ENCODE measurements around the gene PDCD11.

Gene PDCD11

DNA sequence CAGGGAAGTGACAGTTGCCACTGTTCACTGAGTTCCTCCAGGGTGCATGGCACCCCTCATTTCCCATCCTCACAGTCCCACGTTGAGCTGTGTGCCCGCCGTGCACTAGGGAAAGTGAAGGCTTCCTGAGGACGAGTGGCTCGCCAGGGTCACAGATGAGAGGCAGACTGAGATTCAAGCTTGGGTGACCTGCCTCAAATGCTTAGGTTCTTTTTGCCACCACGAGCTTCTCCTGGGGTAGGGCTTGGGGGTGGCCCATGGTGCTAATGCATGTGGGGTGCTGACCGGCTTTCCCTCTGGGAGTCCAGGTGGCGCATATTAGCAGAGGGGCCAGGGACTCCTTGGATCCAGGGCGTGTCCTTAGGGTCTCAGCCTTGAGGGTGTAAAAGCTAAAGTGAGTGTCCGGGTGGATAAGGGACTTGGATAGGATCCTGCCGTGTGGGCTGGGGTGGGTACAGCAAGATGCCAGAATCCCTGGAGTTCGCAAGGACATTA lies 53.8 kb downstream of the PDCD11 start:
- no peak for DNase-seq

DNA sequence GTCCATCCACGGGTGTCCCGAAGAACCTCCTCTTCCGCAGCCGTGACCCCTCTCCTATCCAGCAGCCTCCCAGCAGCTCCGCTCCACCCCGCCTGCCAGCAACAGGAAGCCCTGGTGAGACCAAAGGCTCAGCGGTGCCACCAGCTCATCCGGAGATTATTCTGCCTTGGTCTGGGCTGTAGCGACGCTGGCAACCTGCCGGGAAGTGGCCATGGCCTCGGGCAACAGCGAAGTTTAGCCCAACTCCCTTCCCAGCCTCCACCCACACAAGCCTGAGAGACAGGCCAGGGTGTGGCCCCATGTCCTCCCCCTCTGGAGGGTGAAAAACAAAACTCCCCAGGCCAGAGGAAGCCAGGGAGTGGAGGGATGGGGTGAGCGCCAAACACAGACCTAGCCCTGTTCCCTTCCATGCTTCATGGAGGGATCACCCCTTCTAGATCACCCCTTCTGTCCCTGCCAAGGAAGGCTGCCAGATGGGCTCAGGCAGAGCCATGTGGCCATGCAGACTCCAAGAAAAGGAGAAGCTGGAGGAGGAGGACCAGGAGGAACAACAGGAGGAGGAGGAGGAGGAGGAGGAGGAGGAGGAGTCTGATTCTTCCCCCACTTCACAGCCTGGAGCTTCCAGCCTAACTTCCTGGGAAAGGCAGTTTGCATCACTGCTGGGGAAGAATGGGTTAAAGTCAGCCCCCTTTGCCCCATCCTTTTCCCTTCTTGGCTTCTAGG lies 54.8 kb downstream of the PDCD11 start:
- peak; percentile 55 to 87 (median 80) for DNase-seq

DNA sequence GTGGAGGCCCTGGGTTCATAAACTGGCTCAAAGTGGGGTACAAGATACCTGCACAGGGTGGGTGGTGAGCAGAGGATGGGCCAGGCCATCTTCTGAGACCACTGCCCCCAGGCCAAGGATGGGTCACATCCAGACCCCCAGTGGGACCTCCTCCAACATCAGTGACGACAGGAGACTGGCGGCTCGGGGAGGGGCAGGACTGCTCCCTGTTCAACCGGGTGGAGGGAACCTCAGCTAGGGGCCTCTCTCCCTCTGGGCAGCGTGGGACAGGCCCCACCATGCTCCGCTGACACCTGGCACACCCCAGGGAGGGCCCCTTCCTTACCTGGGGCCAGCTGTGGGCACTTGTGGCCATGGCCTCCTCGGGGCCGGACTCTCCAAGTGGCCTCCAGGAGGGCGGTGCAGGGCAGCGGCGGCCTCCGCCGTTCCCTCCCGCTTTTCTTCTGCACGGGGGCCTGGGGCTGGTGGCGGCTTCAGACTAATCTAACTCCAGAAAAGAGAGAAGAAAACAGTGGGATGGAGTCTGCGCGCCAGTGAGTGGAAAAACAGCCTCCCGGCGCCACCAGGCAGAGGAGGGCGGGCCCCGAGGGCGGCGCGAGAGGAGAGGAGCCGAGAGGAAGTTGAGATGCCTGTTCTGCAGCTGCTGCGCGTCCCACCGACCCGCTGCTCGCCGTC lies 55.5 kb downstream of the PDCD11 start, which contains the start of gene CALHM2:
TSS of gene CALHM2 (minus strand) at position 540 of the 675 bp plus-strand sequence. CDS start 2,429 bp downstream, outside the sequence.
- peak; percentile 72 to 91 (median 84) for DNase-seq

DNA sequence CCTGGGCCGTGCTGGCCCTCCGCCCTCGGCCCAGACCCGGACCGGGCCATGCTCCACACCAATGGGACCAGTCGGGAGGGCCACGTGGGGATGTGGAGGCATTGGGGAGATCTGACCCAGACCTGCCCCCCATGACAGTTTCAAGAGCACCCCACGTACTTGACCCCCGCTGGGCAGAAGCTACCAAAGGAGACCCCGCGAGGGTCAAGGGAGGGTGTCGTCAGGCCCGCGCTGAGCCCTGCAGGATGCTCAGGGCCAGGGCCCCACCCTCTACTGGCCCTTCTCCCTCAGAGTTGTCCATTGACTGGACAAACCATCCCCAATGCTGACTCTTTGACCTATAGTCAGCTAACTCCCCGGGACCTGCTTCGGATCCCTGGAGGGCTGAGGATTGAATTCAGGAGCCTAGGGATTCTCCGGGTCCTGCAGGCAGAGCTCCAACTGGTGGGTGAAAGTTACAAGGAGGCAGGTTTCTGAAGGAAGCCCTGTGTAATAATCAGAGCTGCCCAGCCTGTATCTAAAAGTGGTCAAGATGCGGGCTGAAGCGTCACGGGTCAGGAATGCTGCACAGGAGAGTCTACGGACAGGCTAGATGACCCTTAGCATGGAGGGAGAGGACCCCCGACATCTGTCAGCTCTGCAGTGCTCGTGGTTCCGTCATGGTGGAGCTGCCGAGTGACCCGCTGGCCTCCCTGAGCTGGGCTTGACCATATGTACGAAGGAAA lies 56.2 kb downstream of the PDCD11 start:
- DNase-seq = no peak

DNA sequence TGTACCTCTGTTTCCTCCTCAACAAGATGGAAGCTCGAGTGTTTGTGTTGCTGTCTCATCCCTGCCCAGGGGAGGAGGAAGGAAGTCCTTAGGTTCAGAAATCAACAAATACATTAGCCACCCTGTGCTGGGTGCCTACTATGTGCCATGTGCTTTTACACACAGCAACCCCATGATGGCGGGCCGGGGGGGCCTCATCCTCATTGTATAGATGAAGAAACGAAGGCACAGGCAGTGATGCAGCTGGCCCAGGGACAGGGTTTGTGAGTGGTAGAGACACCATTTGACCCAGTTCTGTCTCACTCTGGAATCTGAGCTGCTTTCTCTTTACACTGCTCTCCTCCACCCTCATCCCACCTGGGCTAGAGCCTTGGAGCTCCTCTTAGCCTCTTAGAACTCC lies 57.6 kb downstream of the PDCD11 start:
- DNase-seq = no peak

DNA sequence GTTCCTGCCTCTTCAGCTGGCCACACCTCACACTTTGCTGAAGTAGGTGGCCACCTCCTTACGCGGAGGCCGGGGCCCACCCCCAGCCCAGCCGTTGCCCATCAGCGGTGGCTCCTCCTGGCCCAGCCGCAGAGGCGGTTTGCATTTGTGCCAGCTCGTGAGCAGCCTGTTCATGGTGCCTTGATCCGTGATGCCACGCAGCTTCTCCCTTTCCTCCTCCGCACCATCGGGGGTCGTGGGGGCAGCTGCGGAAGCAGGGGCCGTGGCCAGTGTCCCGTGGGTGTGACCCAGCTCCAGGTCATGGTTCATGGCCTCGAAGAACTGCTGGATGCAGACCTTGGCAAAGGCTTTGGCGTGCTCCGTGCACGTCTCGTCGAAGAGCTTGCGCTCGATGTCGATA lies 58.8 kb downstream of the PDCD11 start:
- DNase-seq = no peak

DNA sequence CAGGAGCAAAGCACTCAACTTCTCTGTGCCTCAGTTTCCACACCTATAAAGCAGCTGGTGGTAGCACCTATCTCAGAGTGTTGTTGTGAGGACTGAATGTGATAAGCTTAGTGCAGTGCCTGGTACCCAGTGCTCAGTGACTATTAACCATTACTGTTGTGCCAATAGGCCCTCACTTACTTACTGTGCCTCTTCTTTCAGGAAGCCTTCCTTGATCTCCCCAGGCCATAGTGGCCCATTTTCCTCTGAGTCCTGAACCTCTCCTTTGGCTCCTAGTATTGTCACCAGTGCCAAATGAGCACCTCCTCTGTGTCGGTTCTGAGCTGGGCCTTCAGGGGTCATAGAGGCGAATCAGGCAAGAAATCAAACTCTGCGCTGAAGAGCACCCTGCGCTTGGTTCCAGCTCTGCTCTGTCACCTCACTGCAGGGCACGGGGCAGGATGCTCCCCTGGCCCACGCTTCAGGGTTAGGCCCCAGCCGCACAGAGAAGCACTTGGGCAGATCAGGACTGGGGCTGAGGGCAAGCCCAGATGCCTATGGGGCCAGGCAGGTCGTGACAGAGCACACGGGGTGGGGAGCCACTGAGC lies 59.7 kb downstream of the PDCD11 start:
- DNase-seq = no peak

DNA sequence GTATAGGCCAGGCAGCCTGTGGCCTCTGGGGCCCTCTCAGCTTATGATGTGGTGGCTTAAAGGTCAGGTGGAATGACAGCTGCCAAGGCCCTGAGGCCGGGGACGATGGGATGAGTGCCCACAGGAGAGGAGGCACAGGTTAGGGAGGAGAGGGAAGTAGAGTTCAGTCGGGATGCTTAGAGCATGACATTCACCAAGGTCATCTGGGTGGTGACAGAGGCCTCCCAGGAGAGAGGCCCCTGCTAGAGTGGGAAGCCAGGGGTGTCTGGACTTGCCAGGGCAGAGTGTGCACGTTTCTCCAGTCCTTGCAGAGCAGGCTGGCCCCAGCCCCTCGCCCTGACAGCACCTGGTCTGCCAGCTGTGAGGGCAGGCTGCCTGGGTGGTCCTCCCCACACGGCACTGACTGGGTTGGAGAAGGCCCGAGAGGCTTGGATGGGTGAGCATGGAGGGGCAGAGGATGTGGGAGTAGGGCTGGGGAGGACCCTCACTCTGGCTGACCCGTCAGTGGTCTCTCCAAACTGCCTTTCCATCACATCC lies 60.8 kb downstream of the PDCD11 start:
- DNase-seq = no peak

DNA sequence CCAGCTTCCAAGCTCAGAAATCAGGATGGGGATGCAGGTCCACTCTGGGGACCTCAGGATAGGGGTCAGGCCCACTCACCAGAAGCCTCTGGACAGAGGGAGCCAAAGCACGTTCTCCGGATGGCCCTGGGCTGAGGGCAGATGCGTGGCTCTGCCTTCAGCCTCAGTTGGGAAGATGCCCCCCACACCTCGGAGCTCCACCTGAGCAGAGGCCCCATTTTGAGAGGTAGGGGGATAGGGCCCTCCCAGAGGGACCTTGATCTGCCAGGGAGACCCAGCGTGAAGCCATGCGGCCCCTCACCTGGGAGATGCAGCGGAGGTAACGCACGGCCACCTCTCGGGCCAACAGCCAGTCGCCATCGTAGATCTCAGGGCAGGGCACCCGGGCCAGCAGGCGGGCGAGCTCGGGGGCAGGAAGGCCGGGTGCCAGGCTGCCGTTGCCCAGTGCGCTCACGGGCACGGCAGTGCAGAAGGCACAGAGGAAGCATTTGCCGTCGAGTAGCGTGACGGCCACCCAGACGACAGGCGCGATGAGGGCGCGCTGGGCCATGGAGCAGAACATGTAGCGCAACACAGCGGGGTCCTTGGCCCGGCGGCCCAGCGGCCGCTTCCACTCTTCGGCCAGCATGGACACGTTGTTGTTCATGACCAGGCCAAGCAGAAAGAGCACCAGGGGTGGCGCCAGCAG lies 61.6 kb downstream of the PDCD11 start:
- DNase-seq = no peak

DNA sequence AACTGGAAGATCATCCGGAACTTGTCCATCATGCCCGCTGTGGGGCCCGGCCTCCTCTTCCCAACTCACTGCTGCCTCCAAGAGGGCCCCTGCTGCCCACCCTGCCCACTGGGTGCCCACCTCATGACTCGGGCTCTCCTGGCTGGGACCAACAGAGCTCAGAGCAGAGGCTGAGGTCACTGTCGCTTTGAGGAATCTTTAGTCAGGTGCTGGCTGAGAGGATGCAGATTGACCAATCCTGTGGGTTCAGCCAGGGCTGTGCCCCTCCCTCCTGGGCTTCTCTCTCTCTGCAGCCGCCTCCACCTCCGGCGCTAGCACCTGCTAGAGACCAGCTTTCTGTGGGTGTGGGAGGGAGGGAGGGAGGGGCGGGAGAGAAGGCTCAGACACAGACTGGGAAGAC lies 62.3 kb downstream of the PDCD11 start, which contains the start of gene CALHM1:
TSS of gene CALHM1 (minus strand) at position 181 of the 400 bp plus-strand sequence. CDS start at position 32, 149 bp downstream.
- peak; percentile 50 to 85 (median 74) for DNase-seq

DNA sequence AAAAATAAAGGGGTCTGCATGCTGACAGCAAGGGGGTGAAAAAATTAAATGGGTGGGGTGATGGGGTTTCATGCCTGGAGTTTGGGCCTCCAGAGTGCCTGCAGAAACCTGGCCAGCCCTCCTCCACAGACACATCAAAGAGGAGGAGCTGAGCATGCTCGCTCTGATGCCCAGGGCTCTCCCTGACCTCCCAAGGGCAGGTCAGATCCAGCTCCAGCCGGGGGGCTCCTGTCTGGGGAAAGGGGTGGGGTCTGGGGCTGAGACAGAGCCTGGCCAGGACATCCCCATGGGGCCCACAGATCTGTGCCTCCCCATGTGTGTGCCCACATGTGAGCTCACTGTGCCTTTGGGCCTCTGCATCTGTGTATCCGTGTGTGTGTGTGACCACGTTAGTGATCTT lies 63.2 kb downstream of the PDCD11 start:
- no peak for DNase-seq

DNA sequence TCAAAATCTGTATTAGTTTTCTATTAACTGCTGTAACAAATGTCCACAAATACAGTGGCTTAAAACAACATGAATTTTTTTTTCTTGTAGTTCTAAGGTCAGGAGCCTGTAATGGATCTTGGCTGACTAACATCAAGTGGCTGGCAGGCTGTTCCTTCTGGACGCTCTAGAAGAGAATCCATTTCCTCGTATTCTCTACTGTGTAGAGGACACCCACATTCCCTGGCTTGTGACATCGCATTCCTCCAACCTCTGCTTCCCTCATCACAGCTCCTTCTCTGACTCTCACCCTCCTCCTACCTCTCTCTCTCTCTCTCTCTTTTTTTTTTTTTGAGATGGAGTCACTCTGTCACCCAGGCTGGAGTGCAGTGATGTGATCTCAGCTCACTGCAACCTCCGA lies 67.1 kb downstream of the PDCD11 start:
- peak; percentile 64 to 89 (median 80) for DNase-seq

DNA sequence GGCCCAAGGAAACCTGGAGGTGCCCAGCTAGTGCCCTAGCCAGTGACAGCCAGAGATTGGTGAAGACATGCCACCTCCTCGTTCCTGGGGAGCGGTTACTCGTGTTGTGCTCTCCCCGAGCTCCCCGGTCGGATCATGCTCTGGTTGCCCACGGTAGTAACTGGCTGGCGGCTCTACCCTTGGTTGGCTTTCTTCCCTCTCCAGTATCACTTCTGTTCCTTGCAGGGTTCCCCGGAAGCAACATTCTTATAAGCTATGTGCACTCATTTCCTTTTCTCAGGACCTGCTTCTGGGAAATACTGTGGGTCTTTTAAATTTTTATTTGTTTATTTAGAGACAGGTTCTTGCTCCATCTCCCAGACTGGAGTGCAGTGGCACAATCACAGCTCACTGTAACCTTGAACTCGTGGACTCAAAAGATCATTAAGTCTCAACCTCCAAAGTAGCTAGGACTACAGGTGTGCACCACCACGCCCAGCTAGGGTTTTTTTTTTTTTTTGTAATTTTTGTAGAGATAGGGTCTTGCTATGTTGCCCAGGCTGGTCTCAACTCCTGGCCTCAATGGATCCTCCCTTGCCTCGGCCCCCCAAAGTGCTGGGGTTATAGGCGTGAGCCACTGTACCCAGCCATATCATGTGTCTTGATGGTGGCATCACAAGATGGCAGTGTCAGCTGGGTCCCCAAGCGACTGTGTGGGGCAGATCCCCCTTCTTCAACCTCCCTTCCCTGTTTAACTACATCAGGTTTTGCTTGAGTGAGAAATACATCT lies 69.2 kb downstream of the PDCD11 start:
- peak; percentile 53 to 81 (median 74) for DNase-seq

DNA sequence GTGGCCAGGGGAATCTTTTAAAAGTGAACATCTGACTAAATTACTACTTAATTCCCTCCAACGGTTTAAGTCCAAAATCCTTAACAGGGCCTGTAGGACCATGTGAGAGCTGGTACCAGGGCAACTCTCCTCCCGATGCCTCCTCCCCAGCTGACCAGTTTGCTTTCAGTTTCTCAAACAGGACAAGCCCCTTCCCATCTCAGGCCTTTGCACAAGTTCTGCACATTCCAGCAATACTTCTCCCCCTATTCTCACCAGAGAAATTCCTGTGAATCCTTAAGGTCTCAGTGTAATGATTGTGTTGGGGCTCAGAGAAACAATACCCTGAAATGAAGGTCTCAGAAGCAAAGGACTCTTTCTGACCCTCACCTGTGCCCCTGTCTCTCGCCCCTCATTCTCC lies 70.3 kb downstream of the PDCD11 start:
- no peak for DNase-seq

DNA sequence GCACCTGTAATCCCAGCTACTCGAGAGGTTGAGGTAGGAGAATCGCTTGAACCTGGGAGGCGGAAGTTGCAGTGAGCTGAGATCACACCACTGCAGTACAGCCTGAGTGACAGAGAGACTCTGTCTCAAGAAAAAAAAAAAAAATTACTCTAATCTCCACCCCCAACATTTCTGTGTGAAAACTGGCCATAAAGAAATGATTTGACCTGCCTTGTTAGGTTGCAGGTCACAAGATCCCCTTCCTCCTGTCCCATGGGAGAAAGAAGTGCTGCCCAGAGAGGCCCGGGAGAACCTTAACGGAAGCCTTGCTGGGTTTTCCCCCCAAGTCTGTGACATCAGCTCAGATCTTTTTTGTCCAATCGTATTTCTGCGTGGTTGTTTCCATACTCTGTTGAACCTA lies 71.0 kb downstream of the PDCD11 start:
- DNase-seq = peak in 3 of 4 experiments; percentile 37 to 49 (median 49)

DNA sequence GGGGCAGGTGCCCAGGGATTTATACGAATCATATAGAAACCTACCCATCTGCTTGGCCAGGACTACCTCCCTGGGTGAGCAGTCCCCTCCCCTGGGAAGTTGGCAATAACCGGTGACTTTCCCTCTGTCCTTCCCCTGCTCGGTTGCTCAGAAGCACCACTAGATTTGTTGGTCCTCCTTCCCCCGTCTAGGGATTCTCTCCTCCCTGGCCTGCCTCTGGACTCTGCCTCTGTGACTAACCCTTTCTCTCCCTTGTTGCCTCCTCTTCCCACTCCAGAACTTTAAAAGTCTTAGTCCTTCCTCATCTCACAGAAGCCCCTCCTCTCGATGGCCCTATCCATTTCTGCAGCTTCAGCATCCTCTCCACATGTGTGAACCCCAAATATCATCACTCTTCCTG lies 72.8 kb downstream of the PDCD11 start:
- DNase-seq = peak; percentile 28 to 61 (median 56)

DNA sequence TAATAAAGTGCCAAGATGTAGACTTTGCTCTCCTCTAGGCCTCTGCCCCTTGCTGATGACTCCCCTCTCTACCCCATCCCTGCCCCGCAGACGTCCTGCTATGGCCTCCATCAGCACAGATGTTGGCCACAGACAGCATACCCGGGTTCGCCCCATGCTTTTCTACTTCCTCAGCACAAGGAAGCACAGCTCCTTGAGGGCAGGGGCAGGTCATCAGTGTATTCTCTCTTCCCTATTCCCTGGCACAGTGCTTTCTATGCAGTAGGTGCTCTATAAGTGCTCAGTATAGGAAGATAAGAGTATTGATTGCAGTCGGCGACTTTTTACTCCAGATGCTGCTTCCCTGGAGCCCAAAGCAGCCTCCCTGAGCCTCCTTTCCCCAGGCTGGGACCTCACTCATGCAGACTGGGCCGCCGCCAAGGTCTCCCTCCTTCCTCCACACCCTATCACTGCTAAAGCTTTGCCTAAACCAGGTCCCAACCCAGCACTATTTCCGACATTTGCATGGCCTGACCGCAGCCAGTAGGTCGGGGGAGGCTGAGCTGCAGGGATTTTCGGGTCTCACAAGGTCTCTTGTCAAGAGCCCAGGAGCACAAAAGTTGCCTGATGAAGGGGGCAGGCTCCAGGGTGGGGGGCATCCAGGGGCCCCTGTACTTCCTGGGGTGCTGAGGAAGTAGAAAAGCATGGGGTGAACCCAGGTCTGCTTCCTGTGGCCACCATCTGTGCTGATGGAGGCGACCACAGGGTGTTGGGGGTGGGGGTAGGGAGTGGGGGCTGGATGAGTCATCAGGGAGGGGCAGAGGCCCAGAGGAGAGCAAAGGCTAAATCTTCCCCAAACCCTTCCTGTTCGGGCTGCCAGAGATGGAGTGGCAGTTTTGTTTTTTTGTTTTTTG lies 74.6 kb downstream of the PDCD11 start:
- DNase-seq = peak; percentile 63 to 87 (median 80)

DNA sequence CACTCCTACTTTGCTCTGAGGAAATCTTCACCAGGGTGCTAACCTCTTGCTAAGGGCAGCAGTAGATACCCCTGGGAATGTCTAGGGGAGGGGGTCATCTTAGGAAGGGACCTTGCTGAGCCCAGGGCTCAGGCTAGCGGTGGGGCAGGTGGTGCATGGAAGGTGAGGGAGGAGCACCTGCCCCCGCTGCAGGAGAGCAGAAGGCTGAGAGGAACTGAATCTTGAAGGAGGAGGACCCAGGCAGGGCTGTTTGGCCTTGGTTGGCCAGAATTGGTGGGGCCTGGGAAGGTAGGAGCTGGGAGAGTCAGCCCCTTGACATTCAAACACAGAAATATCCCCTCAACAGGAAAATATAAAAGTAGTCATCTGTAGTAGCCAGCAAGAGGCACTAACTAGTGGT lies 75.6 kb downstream of the PDCD11 start:
- peak in 3 of 4 experiments; percentile 37 to 51 (median 43) for DNase-seq

DNA sequence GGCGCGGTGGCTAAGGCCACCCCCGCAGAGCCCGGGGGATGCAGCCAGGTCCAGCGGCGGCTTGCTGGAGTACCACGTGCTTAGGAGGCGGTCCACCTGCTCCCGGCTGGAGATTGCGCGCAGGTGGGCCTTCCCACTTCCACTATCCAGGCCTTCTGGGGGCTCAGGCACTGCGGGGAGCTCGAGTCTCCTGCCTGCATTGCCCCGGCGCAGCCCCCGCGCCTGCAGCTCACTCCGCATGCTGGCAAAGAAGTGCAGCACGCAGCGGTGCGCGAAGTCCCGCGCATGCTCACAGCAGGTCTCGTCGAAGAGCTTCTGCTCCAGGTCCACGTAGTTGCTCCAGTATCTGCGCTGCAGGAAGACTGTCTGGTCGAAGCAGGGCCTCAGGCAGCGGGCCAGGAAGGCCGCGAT lies 76.8 kb downstream of the PDCD11 start:
- DNase-seq = no peak

DNA sequence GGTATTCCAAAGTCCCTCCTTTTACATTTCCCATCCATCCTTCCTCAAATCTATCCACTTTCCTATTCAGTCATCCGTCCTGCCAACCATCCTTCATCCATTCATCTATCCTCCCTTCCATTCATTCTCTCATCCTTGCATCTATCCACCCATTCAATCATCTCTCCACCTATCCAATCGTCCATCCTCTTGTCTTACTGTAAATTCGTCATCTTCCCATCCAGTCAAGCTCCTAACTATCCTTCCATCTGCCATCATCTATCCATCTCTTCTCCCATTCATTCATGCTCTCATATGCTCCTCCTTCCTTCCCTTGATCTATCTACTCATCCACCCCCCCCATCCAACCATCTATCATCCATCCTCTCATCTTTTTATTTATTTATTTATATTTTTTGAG lies 77.7 kb downstream of the PDCD11 start:
- DNase-seq = no peak

All from suppressor macrophage (primary cell).